ENCODE measurements around the gene CDH22.

CDH22 gene

DNA sequence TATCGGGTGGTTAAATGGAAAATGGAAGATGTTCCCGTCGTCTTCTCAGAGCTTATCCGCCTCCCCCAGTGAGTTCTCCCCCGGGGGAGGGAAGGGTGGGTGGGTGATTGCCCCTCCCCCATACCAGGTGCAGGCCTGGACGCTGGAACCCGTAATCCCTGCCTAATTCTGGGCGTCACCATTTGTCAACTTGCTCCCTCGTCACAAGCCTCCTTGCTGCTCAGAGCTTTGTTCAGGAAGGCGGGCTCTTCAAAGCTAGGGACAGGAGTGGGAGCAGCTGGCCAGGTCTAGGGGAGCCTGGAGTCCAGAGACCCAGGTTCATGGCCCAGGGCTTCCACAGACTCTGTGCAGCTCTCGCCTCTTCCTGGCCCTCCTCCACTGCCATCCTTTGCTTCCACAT lies 25.6 kb downstream of the CDH22 start:
- no peak for ATAC-seq (ENCODE audit: low read depth)
- Histone ChIP-seq H3K4me3 (ENCODE audit: severe bottlenecking) (no peak overlapping the region), H3K36me3 (ENCODE audit: low read depth) (no peaks in the 10 kb centered on the region), H3K9me3 (ENCODE audit: severe bottlenecking) (no peaks in the 10 kb centered on the region), H3K27me3 (ENCODE audit: insufficient read depth, poor library complexity, severe bottlenecking) (no peaks in the 10 kb centered on the region), H3K27ac (ENCODE audit: poor library complexity, severe bottlenecking) (no peak overlapping the region), H3K4me1 (ENCODE audit: insufficient read depth, poor library complexity, severe bottlenecking) (no peaks in the 10 kb centered on the region)
- peak; percentile 69 for DNase-seq (ENCODE audit: low spot score)
- TF ChIP-seq, protein P1, sequence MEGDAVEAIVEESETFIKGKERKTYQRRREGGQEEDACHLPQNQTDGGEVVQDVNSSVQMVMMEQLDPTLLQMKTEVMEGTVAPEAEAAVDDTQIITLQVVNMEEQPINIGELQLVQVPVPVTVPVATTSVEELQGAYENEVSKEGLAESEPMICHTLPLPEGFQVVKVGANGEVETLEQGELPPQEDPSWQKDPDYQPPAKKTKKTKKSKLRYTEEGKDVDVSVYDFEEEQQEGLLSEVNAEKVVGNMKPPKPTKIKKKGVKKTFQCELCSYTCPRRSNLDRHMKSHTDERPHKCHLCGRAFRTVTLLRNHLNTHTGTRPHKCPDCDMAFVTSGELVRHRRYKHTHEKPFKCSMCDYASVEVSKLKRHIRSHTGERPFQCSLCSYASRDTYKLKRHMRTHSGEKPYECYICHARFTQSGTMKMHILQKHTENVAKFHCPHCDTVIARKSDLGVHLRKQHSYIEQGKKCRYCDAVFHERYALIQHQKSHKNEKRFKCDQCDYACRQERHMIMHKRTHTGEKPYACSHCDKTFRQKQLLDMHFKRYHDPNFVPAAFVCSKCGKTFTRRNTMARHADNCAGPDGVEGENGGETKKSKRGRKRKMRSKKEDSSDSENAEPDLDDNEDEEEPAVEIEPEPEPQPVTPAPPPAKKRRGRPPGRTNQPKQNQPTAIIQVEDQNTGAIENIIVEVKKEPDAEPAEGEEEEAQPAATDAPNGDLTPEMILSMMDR (IDR thresholded peaks at IDR 0.05; ENCODE audit: poor library complexity, severe bottlenecking), result no peak

DNA sequence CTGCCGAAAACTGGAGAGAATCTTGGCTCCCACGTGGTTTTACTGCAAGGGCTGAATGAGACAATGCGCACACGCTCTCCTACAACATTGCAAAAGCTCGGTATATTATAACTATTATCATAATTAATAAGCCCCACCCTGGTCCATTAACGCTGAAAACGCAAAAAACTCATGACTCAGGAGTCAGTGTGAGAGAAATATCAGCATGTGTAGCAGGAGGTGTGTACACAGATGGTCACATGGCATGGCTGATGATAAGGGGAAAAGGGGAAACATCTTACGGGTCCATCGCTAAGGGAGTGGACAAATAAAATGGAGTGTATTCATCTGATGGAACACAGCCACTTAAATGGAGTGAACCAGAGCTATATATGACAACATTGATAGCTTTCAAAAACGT lies 29.2 kb downstream of the CDH22 start:
- no peaks in the 10 kb centered on the region for H3K4me1 ChIP-seq (ENCODE audit: insufficient read depth, poor library complexity, severe bottlenecking)
- DNase-seq (ENCODE audit: low spot score) (no peak), ATAC-seq (ENCODE audit: low read depth) (no peak)
- H3K9me3 ChIP-seq (ENCODE audit: severe bottlenecking), result no peaks in the 10 kb centered on the region
- H3K36me3 ChIP-seq (ENCODE audit: low read depth), result no peaks in the 10 kb centered on the region
- TF ChIP-seq, protein P1 (IDR thresholded peaks at IDR 0.05; ENCODE audit: poor library complexity, severe bottlenecking), result no peak
- H3K4me3 ChIP-seq (ENCODE audit: severe bottlenecking), result no peak overlapping the region
- H3K27me3 ChIP-seq (ENCODE audit: insufficient read depth, poor library complexity, severe bottlenecking), result peaks cover 6% of the 10 kb centered on the region
- H3K27ac ChIP-seq (ENCODE audit: poor library complexity, severe bottlenecking), result no peak overlapping the region

DNA sequence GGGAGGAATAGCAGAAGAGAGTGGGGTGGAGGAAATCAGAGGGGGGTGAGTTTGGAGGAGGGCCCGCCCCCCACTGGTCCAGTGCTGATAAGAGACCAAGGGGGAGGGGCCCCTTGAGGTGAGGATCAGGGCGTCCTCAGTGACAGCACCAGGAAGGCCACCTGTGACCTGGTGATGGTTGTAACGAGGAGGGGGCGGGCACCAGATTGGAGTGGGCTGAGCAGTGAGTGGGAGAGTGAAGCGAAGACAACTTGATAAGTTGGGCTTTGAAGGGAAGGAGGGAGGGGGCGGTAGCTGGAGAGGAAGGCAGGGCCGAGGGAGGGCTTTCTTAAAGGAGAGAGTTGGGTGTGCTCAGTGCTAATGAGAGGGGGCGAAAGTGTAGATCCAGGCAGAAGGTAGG lies 30.7 kb downstream of the CDH22 start:
- TF ChIP-seq, protein P1 (IDR thresholded peaks at IDR 0.05; ENCODE audit: poor library complexity, severe bottlenecking), result no peak
- Histone ChIP-seq H3K27ac (ENCODE audit: poor library complexity, severe bottlenecking) (no peak overlapping the region), H3K9me3 (ENCODE audit: severe bottlenecking) (no peaks in the 10 kb centered on the region), H3K4me1 (ENCODE audit: insufficient read depth, poor library complexity, severe bottlenecking) (no peaks in the 10 kb centered on the region), H3K36me3 (ENCODE audit: low read depth) (no peaks in the 10 kb centered on the region), H3K27me3 (ENCODE audit: insufficient read depth, poor library complexity, severe bottlenecking) (peaks cover 10% of the 10 kb centered on the region), H3K4me3 (ENCODE audit: severe bottlenecking) (no peak overlapping the region)
- DNase-seq (ENCODE audit: low spot score) (no peak), ATAC-seq (ENCODE audit: low read depth) (no peak)

GRCh38 chr20:46276531-46276930 lies 31.8 kb downstream of the CDH22 start:
- no peaks in the 10 kb centered on the region for H3K9me3 ChIP-seq (ENCODE audit: severe bottlenecking)
- DNase-seq (ENCODE audit: low spot score), result no peak
- H3K4me3 ChIP-seq (ENCODE audit: severe bottlenecking), result no peak overlapping the region
- H3K4me1 ChIP-seq (ENCODE audit: insufficient read depth, poor library complexity, severe bottlenecking), result no peaks in the 10 kb centered on the region
- TF ChIP-seq, protein P1 (IDR thresholded peaks at IDR 0.05; ENCODE audit: poor library complexity, severe bottlenecking), result no peak
- H3K27ac ChIP-seq (ENCODE audit: poor library complexity, severe bottlenecking), result no peak overlapping the region
- H3K27me3 ChIP-seq (ENCODE audit: insufficient read depth, poor library complexity, severe bottlenecking), result peaks cover 10% of the 10 kb centered on the region
- peak; percentile 87 for ATAC-seq (ENCODE audit: low read depth)
- no peaks in the 10 kb centered on the region for H3K36me3 ChIP-seq (ENCODE audit: low read depth)

GRCh38 chr20:46275091-46275490 lies 33.2 kb downstream of the CDH22 start:
- ATAC-seq (ENCODE audit: low read depth), result no peak
- TF ChIP-seq, protein P1 (IDR thresholded peaks at IDR 0.05; ENCODE audit: poor library complexity, severe bottlenecking), result no peak
- no peak for DNase-seq (ENCODE audit: low spot score)
- Histone ChIP-seq H3K27ac (ENCODE audit: poor library complexity, severe bottlenecking) (no peak overlapping the region), H3K36me3 (ENCODE audit: low read depth) (no peaks in the 10 kb centered on the region), H3K4me1 (ENCODE audit: insufficient read depth, poor library complexity, severe bottlenecking) (no peaks in the 10 kb centered on the region), H3K9me3 (ENCODE audit: severe bottlenecking) (no peaks in the 10 kb centered on the region), H3K27me3 (ENCODE audit: insufficient read depth, poor library complexity, severe bottlenecking) (peaks cover 10% of the 10 kb centered on the region), H3K4me3 (ENCODE audit: severe bottlenecking) (no peak overlapping the region)
